ENCODE data around the gene RAMP1.

RAMP1 gene

GRCh38 chr2:237892478-237892877 is 33.1 kb downstream of the RAMP1 start:
- H3K27ac ChIP-seq, result peak overlapping the region; percentile 72
- TF ChIP-seq, protein P1, sequence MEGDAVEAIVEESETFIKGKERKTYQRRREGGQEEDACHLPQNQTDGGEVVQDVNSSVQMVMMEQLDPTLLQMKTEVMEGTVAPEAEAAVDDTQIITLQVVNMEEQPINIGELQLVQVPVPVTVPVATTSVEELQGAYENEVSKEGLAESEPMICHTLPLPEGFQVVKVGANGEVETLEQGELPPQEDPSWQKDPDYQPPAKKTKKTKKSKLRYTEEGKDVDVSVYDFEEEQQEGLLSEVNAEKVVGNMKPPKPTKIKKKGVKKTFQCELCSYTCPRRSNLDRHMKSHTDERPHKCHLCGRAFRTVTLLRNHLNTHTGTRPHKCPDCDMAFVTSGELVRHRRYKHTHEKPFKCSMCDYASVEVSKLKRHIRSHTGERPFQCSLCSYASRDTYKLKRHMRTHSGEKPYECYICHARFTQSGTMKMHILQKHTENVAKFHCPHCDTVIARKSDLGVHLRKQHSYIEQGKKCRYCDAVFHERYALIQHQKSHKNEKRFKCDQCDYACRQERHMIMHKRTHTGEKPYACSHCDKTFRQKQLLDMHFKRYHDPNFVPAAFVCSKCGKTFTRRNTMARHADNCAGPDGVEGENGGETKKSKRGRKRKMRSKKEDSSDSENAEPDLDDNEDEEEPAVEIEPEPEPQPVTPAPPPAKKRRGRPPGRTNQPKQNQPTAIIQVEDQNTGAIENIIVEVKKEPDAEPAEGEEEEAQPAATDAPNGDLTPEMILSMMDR (conservative IDR thresholded peaks at IDR 0.05), result no peak

DNA sequence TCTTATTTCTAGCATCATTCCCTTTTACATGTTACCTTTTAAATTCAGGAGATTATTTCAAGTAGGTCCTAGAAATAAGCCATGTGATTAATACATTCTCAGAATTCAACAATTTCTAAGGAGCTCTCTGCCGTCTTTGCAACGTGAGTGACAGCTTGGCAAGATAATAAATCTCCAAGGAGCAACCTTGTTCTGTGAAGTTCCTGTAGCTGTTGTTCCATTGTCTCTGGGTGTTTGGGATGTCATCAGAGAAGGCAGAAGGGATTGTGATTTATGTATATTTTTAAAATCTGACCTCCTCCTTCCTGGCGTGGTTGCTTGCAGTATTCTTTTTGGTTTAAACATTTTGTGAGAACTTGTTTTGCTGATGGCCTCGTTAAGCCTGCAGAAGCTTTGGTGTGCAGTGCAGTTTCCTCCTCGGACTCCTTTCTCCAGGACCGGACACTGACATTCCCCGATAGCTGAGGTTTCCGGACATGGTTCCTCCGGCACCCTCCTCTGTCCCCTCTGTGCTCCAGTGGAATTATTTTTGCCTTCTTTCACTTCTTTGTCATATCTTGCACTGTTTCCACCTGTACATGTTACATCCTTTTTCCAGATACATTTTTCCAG is 33.7 kb downstream of the RAMP1 start:
- TF ChIP-seq, protein P1 (conservative IDR thresholded peaks at IDR 0.05), result no peak
- peak overlapping the region; percentile 72 for H3K27ac ChIP-seq

- H3K27ac ChIP-seq, result peak overlapping the region; percentile 18; the same call in 1 of the 2 replicates
- TF ChIP-seq, protein P1 (conservative IDR thresholded peaks at IDR 0.05), result no peak
Observed at GRCh38 chr2:237894396-237894979, 35.1 kb downstream of the RAMP1 start.

- H3K27ac ChIP-seq, result peak overlapping the region; percentile 18; the same call in 1 of the 2 replicates
- TF ChIP-seq, protein P1 (conservative IDR thresholded peaks at IDR 0.05), result no peak
Observed at GRCh38 chr2:237894986-237895543, 35.6 kb downstream of the RAMP1 start.

DNA sequence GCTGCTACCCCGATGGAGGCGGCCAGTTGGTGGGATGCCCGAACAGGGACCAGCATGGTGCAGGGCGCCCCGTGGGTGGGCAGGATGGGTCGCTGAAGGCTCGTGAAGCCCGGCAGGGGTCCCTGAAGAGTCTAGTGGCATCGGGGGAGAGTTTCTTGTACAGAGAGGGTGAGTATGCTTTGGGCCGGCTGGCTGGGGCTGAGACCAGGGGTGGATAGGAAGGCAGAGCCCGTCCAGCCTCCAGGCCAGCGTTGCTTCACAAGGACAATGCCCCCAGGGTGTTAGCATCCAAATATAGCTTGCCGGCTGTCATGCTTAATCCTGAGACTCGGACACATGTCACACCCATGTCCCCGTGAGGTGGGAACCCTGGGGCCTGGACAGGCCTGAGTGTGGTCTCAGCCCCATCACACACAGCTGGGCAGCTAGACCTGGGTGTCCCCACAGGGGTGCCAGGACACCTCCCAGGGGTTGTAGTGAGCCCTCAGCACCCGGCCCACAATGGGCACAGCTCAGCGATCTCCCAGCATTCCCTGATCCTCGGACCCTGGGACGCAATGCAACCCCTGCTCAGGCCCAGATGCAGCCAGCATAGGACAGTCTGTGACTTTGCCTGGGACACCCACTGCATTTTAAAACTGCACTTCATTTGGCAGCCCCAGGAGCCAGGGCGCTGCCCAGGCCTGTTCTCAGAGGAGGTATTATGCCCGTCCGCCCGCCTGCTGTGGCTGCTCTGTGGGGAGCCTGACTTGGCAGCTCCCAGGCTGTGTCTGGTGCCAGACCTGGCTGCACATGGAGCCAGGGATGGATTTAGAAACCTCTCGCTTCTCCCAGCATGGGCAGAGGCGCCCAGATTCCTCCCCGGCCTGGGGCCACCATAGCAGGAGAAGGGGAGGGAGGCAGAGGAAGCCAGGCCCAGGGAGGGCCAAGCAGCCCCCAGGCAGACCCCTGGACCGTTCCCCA is 36.4 kb downstream of the RAMP1 start:
- TF ChIP-seq, protein P1 (conservative IDR thresholded peaks at IDR 0.05), result no peak
- H3K27ac ChIP-seq, result no peak overlapping the region

DNA sequence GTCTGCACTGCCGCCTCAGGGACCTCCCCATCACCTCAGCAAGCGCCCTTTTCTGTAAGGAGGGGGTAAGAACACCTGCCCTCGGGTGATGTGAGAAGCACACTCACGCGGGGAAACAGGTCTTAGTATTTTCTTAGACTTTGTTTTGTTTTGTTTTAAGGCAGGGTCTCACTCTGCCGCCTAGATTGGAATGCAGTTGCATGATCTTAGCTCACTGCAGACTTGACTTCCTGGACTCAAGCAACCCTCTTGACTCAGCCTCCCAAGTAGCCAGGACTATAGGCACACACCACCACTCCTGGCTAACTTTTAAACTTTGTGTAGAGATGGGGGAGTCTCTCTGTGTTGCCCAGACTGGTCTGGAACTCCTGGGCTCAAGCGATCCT is 37.1 kb downstream of the RAMP1 start:
- peak overlapping the region; percentile 79; the same call in 1 of the 2 replicates for H3K27ac ChIP-seq
- TF ChIP-seq, protein P1 (conservative IDR thresholded peaks at IDR 0.05), result no peak

DNA sequence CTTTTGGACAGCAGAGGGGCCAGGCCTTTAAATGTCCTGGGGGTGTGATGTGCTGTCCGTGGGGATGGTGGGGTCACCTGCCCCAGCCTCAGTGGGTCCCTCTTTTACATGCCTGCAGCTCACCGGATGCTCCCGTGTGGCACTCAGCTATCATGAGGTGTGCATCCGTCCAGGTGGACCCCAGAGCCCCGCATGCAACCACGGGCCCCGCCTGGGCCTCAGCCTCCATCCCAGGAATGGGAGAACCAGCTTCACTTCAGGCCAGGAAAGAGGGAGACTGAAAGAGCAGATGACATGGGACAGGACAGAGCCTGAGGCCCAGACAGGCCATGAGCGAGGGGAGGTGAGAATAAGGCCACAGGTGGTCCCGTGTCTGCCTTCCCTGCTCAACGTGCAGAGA is 37.5 kb downstream of the RAMP1 start:
- TF ChIP-seq, protein P1 (conservative IDR thresholded peaks at IDR 0.05), result no peak
- peak overlapping the region; percentile 79; the same call in 1 of the 2 replicates for H3K27ac ChIP-seq
